Measurements from ENCODE around the gene ALPK1. TPM values are rescaled to one million over a fixed set of nuclear protein-coding genes. Genes with fewer than 3 reads are reported as not detected.

The ALPK1 gene
- total RNA-seq, 1 donor from 2014 or later, result 34.3 TPM

- no peaks in the 10 kb centered on the region for H3K27me3 ChIP-seq
- TF ChIP-seq CTCF (IDR thresholded peaks at IDR 0.05), result no peak
- no peak for DNase-seq
- H3K4me1 ChIP-seq, result no peaks in the 10 kb centered on the region
- no peaks in the 10 kb centered on the region for H3K36me3 ChIP-seq
- H3K4me3 ChIP-seq, result no peak overlapping the region
- intact Hi-C loops (cut with DNase I), result no loop called here
- ATAC-seq, result no peak
- H3K27ac ChIP-seq, result no peak overlapping the region
- H3K9me3 ChIP-seq, result no peaks in the 10 kb centered on the region
Observed at GRCh38 chr4:112340023-112340422, 42.9 kb downstream of the ALPK1 start.

DNA sequence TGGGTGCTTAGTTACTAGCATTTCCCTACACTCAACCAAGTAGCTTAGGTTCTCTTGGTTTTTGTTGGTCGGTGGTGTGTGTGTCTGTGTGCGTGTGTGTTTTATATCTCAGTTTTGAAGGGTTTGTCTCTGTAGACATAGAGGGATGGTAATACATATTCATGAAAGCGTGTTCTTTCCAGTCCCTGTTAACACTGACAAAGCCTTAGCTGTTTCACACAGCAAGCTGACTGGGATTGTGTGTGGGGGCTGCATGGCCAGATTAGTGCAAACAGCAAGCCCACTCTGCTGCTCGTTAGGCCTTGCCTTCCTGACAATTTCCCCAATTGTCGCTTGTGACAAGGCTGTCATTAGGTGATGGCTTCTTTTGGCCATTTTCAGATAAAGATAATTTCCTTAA, 43.9 kb downstream of the ALPK1 start:
- intact Hi-C loops (cut with DNase I), result no loop called here
- no peak for TF ChIP-seq CTCF (IDR thresholded peaks at IDR 0.05)
- DNase-seq, result no peak

GRCh38 chr4:112343330-112344080, 46.3 kb downstream of the ALPK1 start:
- H3K27me3 ChIP-seq, result no peaks in the 10 kb centered on the region
- H3K4me3 ChIP-seq, result no peak overlapping the region
- DNase-seq (no peak), ATAC-seq (no peak)
- no peak overlapping the region for H3K27ac ChIP-seq
- intact Hi-C loops (cut with DNase I), result no loop called here
- no peak for TF ChIP-seq CTCF (IDR thresholded peaks at IDR 0.05)
- H3K9me3 ChIP-seq, result no peaks in the 10 kb centered on the region
- no peaks in the 10 kb centered on the region for H3K4me1 ChIP-seq
- no peaks in the 10 kb centered on the region for H3K36me3 ChIP-seq

More for the DNA sequence above, 43.9 kb downstream of the ALPK1 start:
- no peak overlapping the region for H3K4me3 ChIP-seq
- no peaks in the 10 kb centered on the region for H3K4me1 ChIP-seq
- no peak for ATAC-seq
- no peak overlapping the region for H3K27ac ChIP-seq
- H3K9me3 ChIP-seq, result no peaks in the 10 kb centered on the region
- no peaks in the 10 kb centered on the region for H3K27me3 ChIP-seq
- no peaks in the 10 kb centered on the region for H3K36me3 ChIP-seq

- TF ChIP-seq CTCF (IDR thresholded peaks at IDR 0.05), result no peak
- Histone ChIP-seq H3K27ac (no peak overlapping the region), H3K4me1 (no peaks in the 10 kb centered on the region), H3K27me3 (no peaks in the 10 kb centered on the region), H3K4me3 (peak overlapping the region; percentile 3), H3K36me3 (no peaks in the 10 kb centered on the region), H3K9me3 (no peaks in the 10 kb centered on the region)
- peak; percentile 63 for ATAC-seq
- intact Hi-C loops (cut with DNase I), result no loop called here
- DNase-seq, result peak; percentile 63
Observed at GRCh38 chr4:112348488-112349158, 51.5 kb downstream of the ALPK1 start.

DNA sequence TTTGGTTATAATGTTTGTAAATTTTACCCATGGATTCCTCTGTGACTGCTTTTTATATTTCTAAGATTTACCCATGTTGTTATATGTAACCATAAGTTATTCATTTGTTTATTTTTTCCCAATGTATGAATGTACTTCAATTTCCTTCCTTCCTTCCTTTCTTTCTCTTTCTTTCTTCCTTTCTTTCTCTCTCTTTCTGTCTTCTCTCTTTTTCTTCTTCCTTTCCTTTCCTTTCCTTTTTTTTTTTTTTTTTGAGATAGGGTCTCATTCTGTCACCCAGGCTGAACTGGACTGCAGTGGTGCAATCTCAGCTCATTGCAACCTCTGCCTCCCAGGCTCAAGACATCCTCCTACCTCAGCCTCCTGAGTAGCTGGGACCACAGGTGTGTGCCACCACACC, 55.6 kb downstream of the ALPK1 start:
- no peak for DNase-seq

More for the DNA sequence above, 55.6 kb downstream of the ALPK1 start:
- Histone ChIP-seq H3K9me3 (no peaks in the 10 kb centered on the region), H3K4me1 (no peaks in the 10 kb centered on the region), H3K27ac (no peak overlapping the region), H3K36me3 (no peaks in the 10 kb centered on the region), H3K27me3 (no peaks in the 10 kb centered on the region), H3K4me3 (no peak overlapping the region)
- ATAC-seq, result no peak
- intact Hi-C loops (cut with DNase I), result no loop called here
- TF ChIP-seq CTCF (IDR thresholded peaks at IDR 0.05), result no peak

Measured in upper lobe of right lung (tissue), 1 donor.